Astrocyte of the spinal cord (primary cell): ENCODE data around the gene TSPAN11.

ENCODE experiments used
- DNase-seq: peaks from one replicate; pipeline ENCODE4 v3.0.0; 2011; ENCODE audit warnings: low read depth, low spot score
- H3K4me3 ChIP-seq: 2 replicates; pipeline ENCODE4 v1.5.1; 2011; ENCODE audit warnings: low read depth, mild to moderate bottlenecking, low read length, moderate library complexity
- in situ Hi-C: cut with HindIII; loops from 2 replicates; pipeline ENCODE4 v1.10.0; 2017; ENCODE audit warnings: low sequenced_read_pairs
- TF ChIP-seq, protein P1 (sequence below): IDR thresholded peaks from 2 replicates; pipeline ENCODE4 v1.5.1; 2012; ENCODE audit warnings: low read depth, mild to moderate bottlenecking, low read length, inconsistent platforms

The TSPAN11 gene

DNA sequence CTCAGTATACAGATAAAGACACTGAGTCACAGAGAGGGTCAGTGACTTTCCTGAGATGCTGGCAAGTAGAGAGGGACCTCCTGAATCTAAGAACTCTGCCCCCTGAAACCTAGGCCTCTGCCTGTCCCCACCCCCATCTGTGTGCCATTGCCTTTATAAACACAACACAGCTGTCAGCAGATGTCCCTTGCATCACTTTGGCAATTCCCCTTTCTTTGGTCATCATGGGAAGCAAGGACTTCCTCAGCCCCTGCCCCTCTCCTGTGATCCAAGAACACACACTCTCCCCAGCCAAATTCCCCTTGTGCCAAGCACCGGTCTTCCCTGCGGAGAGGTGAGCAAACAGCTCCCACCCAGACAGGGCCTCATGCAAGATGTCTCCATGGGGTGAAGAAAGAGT is 8.3 kb downstream of the TSPAN11 start:
- no peak overlapping the region for H3K4me3 ChIP-seq
- TF ChIP-seq, protein P1, sequence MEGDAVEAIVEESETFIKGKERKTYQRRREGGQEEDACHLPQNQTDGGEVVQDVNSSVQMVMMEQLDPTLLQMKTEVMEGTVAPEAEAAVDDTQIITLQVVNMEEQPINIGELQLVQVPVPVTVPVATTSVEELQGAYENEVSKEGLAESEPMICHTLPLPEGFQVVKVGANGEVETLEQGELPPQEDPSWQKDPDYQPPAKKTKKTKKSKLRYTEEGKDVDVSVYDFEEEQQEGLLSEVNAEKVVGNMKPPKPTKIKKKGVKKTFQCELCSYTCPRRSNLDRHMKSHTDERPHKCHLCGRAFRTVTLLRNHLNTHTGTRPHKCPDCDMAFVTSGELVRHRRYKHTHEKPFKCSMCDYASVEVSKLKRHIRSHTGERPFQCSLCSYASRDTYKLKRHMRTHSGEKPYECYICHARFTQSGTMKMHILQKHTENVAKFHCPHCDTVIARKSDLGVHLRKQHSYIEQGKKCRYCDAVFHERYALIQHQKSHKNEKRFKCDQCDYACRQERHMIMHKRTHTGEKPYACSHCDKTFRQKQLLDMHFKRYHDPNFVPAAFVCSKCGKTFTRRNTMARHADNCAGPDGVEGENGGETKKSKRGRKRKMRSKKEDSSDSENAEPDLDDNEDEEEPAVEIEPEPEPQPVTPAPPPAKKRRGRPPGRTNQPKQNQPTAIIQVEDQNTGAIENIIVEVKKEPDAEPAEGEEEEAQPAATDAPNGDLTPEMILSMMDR: no peak
- no peak for DNase-seq
- in situ Hi-C loops: no loop called here

DNA sequence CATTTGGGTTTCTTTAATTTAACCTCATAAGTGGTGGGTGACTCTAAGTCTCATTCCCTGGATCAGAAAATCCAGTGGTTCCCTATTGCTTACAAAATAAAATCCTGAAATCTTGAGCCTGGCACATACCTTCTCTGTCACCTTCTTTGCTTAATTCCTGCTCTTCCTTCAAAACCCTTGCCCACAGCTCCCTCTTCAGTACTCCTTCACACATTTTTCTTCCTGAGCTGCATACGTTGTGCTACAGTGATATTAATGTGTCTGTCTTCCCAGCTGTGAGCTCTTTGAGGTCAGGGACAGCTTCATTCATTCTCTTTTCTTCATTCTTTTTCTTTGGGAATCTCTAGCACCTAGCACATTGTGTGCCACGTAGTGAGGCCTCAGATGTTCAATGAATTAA is 9.5 kb downstream of the TSPAN11 start:
- DNase-seq: no peak
- TF ChIP-seq, protein P1: no peak
- in situ Hi-C loops: no loop called here
- H3K4me3 ChIP-seq: no peak overlapping the region

DNA sequence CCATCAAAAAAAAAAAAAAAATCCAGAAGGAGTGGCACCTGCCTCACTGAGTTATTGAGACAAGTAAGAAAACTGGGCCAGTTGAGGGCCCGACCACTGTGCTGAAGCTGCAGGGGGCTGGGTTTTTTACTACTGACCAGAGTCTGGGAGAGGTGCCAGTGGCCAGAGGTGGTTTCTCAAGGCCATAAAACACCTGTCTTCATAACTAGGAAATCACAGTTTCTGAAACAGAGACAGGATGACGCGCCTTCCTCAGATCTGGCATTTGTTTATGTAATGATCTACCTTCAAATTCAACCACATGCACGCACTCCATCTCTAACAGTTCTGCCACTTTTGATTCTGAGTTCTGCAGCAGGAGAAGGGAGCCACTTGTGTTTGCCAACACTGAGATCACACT is 12.7 kb downstream of the TSPAN11 start:
- in situ Hi-C loops: no loop called here
- TF ChIP-seq, protein P1: no peak
- DNase-seq: peak; percentile 24
- H3K4me3 ChIP-seq: no peak overlapping the region

DNA sequence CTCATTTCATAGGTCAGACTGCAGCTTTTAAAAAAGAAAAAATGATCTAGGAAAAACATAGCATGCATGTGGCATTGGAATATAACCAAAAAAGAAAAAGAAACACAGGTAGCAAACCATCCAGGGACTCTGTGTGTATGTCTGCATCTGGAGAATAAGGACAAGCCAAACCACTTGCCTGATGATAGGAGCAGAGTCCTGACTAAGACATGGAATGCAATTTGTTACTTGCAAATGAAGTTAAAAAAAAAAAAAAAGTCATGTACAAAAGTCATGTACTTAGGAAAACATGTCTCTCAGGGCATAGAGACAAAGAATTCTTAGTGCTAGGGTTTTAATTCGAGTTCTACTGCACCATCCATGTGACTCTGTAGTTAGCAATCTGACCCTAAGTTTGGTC is 15.9 kb downstream of the TSPAN11 start:
- DNase-seq: no peak
- TF ChIP-seq, protein P1: no peak
- in situ Hi-C loops: no loop called here
- no peak overlapping the region for H3K4me3 ChIP-seq

DNA sequence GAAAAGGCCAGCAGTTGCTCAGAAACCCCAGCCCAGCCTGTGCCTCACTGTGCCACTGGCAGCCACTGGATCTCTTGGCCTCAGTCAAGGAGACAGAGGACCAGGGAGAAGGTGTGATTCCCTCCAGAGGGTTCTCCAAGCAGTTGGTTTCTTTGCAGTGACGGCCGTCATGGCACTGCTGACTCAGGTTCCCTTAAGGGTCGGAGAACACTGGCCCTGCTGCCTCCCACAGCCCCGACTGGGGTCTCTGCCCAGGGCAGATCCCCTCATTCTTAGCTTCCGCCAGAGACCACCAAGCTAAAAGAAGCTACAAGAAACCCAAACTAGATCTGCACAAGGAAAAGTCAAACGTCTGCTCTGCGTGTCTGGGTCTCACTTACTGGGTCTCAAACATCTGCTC is 16.4 kb downstream of the TSPAN11 start:
- in situ Hi-C loops: no loop called here
- TF ChIP-seq, protein P1: no peak
- DNase-seq: no peak
- H3K4me3 ChIP-seq: no peak overlapping the region

DNA sequence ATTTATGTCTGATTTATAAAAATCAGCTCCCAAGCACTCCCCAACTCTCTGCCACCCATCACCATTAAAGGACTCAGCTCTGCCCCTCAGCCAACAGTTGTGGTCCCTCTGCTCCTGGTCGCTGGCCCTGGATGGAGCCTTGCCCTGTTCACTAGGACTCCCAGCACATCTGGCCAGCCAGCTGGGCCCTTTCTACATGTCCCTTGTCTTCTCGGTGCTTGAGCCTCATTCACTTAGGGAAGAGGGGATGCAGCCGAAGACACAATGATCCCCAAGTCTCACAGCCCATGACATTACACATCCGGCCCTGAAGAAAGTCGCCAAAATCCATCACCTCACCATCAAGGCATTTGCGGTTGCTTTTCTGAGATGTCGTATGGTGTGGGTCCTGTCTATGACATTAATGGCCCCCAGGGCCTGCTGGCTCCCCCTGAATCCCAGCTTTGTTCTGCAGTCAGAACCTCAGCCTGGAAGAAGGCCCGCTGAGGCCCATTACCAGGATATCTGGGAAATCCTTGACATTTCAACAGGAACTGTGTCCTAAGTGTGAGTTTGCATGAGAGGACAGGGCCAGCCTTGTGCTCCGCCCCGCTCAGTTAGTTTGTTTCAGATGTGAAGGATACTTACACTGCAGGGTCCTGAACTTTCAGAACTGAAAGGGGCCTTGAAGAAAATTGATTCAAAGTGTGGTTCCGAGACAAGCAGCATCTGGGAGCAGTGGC is 19.1 kb downstream of the TSPAN11 start:
- no peak for DNase-seq
- TF ChIP-seq, protein P1: no peak
- H3K4me3 ChIP-seq: no peak overlapping the region
- in situ Hi-C loops: no loop called here

DNA sequence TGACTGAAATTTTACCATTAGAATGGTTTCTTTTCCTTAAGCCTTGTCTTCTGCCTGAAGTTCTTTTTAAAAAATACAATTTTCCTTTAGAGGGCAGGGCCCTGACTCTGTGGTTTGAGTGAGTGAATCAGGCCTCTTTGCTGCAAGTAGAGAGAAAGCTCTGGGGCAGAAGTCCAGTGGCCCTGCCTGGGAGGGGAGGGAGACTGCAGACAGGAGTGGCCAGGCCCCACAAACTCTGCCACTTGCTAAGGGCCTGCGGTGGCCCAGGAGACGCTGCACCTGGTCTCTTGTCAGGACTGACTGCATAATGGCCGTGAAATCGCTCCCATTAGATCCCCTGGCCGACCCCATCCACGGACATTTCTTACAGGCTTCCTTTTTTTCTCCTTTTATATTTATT is 25.5 kb downstream of the TSPAN11 start:
- DNase-seq: peak; percentile 33
- in situ Hi-C loops: no loop called here
- TF ChIP-seq, protein P1: no peak
- H3K4me3 ChIP-seq: no peak overlapping the region
